Osteoblast (primary cell): Measurements from ENCODE around the gene MEOX2. TPM values are rescaled to one million over a fixed set of nuclear protein-coding genes. Genes with fewer than 3 reads are reported as not detected.

ENCODE experiments used
- DNase-seq: peaks from one replicate; pipeline ENCODE4 v3.0.0; 2011; ENCODE audit warnings: low spot score, mixed read lengths; ENCODE audit not compliant: insufficient read length; ENCODE audit errors: missing footprints
- H2AFZ ChIP-seq: 2 replicates; pipeline ENCODE4 v1.6.0; 2011; ENCODE audit warnings: mild to moderate bottlenecking, low read length
- H3K27ac ChIP-seq: 2 replicates; pipeline ENCODE4 v1.5.1; 2011; ENCODE audit warnings: mild to moderate bottlenecking, low read depth, low read length, moderate library complexity
- H3K27me3 ChIP-seq: 2 replicates; pipeline ENCODE4 v1.6.0; 2012; ENCODE audit warnings: mild to moderate bottlenecking, control low read depth, inconsistent platforms, low read length, moderate library complexity; ENCODE audit not compliant: insufficient read depth
- H3K36me3 ChIP-seq: 2 replicates; pipeline ENCODE4 v1.5.1; 2011; ENCODE audit warnings: mild to moderate bottlenecking, low read length, control low read depth, moderate library complexity; ENCODE audit not compliant: insufficient read depth
- H3K4me1 ChIP-seq: 2 replicates; pipeline ENCODE4 v1.5.1; 2011; ENCODE audit warnings: mild to moderate bottlenecking, low read length, control low read depth, moderate library complexity; ENCODE audit not compliant: insufficient read depth
- H3K4me2 ChIP-seq: 2 replicates; pipeline ENCODE4 v1.6.0; 2011; ENCODE audit warnings: mild to moderate bottlenecking, low read length; ENCODE audit not compliant: insufficient read depth
- H3K4me3 ChIP-seq: fragments of 200-600 bp; sonication (generic); 3 replicates; pipeline ENCODE4 v1.5.1; 2012; ENCODE audit warnings: mild to moderate bottlenecking, low read length, inconsistent platforms; ENCODE audit not compliant: insufficient read depth
- H3K79me2 ChIP-seq: 2 replicates; pipeline ENCODE4 v1.6.0; 2012; ENCODE audit warnings: mild to moderate bottlenecking, low read length, control low read depth, inconsistent platforms; ENCODE audit not compliant: insufficient read depth
- H3K9me3 ChIP-seq: 2 replicates; pipeline ENCODE4 v1.5.1; 2011; ENCODE audit warnings: low read depth, low read length, control low read depth
- H4K20me1 ChIP-seq: 2 replicates; pipeline ENCODE4 v1.6.0; 2012; ENCODE audit warnings: mild to moderate bottlenecking, low read length, control low read depth; ENCODE audit not compliant: insufficient read depth
- total RNA-seq: library from RNA; depleted of rRNA; stranded (reverse); fragments of >200 nt; gene quantifications from 2 replicates; pipeline ENCODE4 v1.2.3, GENCODE V29; 2012
- TF ChIP-seq, protein P1 (sequence below): IDR thresholded peaks from 2 replicates; pipeline ENCODE4 v1.5.1; 2011; ENCODE audit warnings: mild to moderate bottlenecking, low read depth, low read length, moderate library complexity; ENCODE audit errors: extremely low read depth

MEOX2 gene
- total RNA-seq, 1 donor = 4.7 TPM

DNA sequence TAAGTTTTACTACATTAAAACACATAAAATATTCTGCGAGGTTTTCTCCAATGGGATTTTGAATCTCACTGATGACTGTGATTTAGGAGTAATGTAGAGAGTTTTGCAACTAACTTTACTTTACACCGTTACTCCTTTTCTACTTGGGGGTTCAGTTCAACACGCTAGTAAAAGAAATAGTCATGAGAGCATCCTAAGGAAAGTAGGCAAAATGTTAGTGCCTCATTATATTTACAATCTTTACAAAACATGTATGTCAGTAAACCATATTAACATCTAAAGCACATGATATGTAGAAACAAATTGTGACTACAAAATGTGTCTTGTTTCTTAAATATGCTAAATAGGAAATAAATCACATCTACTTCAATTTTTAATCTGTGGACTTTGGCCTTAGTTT is 6.0 kb downstream of the MEOX2 start:
- DNase-seq = no peak
- H3K27ac ChIP-seq = no peak overlapping the region
- H3K36me3 ChIP-seq = no peaks in the 10 kb centered on the region
- no peak overlapping the region for H2AFZ ChIP-seq
- peaks cover 3% of the 10 kb centered on the region for H3K4me1 ChIP-seq
- TF ChIP-seq, protein P1, sequence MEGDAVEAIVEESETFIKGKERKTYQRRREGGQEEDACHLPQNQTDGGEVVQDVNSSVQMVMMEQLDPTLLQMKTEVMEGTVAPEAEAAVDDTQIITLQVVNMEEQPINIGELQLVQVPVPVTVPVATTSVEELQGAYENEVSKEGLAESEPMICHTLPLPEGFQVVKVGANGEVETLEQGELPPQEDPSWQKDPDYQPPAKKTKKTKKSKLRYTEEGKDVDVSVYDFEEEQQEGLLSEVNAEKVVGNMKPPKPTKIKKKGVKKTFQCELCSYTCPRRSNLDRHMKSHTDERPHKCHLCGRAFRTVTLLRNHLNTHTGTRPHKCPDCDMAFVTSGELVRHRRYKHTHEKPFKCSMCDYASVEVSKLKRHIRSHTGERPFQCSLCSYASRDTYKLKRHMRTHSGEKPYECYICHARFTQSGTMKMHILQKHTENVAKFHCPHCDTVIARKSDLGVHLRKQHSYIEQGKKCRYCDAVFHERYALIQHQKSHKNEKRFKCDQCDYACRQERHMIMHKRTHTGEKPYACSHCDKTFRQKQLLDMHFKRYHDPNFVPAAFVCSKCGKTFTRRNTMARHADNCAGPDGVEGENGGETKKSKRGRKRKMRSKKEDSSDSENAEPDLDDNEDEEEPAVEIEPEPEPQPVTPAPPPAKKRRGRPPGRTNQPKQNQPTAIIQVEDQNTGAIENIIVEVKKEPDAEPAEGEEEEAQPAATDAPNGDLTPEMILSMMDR = no peak
- no peaks in the 10 kb centered on the region for H4K20me1 ChIP-seq
- no peak overlapping the region for H3K4me3 ChIP-seq
- H3K9me3 ChIP-seq = no peaks in the 10 kb centered on the region
- peaks cover 18% of the 10 kb centered on the region for H3K79me2 ChIP-seq
- peak overlapping the region; percentile 24 for H3K4me2 ChIP-seq
- H3K27me3 ChIP-seq = no peaks in the 10 kb centered on the region

DNA sequence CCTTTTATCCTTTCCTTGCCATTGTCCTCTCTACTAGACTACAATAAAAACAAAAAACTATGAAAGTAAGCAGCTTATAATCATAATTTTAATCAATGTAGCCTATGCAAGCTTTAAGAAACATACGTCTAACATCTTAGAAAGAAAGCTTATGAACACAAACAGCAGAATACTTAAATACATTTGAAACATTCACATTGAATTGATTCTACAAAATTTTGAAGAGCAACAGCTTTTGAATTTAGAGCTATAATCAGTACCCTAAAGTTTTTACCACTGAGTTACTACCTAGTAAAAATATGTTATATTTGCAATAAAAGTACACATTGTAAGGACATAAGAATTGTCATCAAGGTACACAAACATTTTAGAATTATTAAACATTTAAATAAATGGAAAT is 7.2 kb downstream of the MEOX2 start:
- TF ChIP-seq, protein P1 = no peak
- Histone ChIP-seq H3K4me1 (peaks cover 3% of the 10 kb centered on the region), H4K20me1 (no peaks in the 10 kb centered on the region), H3K4me3 (no peak overlapping the region), H3K36me3 (no peaks in the 10 kb centered on the region), H2AFZ (peak overlapping the region; percentile 37), H3K4me2 (peak overlapping the region; percentile 23), H3K27me3 (no peaks in the 10 kb centered on the region), H3K9me3 (no peaks in the 10 kb centered on the region), H3K27ac (no peak overlapping the region), H3K79me2 (peaks cover 18% of the 10 kb centered on the region)
- no peak for DNase-seq

DNA sequence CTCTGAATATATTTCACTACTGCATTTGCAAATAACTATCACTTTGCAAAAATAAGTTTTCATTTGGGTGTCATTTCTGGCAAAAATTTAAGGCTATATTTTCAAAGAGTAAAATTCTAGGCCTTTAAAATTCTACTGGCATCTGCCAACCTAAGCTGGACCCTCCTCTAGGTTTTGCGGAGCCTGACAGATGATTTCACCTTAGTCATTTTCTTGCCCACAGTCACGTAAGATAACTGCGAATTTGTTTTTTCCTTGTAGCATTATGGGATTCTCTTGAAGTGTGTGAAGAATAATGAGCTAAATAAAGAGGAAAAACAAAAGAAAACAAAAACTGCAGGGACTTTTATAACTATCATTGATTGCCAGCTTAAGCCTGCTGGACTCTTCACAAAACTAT is 7.8 kb downstream of the MEOX2 start:
- H3K9me3 ChIP-seq = no peaks in the 10 kb centered on the region
- no peak overlapping the region for H3K27ac ChIP-seq
- no peaks in the 10 kb centered on the region for H3K36me3 ChIP-seq
- H3K4me1 ChIP-seq = peaks cover 3% of the 10 kb centered on the region
- H3K4me2 ChIP-seq = peak overlapping the region; percentile 23
- no peak for DNase-seq
- peaks cover 18% of the 10 kb centered on the region for H3K79me2 ChIP-seq
- no peak overlapping the region for H2AFZ ChIP-seq
- TF ChIP-seq, protein P1 = no peak
- H3K4me3 ChIP-seq = no peak overlapping the region
- H4K20me1 ChIP-seq = no peaks in the 10 kb centered on the region
- H3K27me3 ChIP-seq = no peaks in the 10 kb centered on the region

DNA sequence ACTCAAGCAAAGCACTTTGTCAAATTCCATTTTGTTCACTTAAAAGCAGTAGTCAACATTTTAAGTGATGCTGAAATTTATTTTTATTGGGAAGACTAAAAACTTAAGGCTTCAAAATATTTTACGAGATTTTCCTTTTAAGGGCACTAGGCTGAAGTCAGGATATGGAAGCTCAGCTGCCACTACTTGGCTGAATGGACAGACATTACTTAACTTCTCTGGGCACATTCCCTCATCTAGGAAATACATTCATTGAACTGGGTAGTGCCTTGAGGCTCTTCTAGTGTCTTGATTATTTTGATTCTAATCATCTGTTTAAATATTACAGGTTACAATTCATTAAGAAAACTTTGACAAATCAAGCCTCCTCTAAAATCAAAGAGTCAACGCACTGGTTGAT is 11.1 kb downstream of the MEOX2 start:
- Histone ChIP-seq H3K4me2 (no peak overlapping the region), H3K4me1 (no peaks in the 10 kb centered on the region), H3K27ac (no peak overlapping the region), H3K4me3 (no peak overlapping the region), H3K9me3 (no peaks in the 10 kb centered on the region), H3K27me3 (no peaks in the 10 kb centered on the region), H4K20me1 (no peaks in the 10 kb centered on the region), H3K36me3 (no peaks in the 10 kb centered on the region), H2AFZ (peak overlapping the region; percentile 16), H3K79me2 (peaks cover 8% of the 10 kb centered on the region)
- peak; percentile 23 for DNase-seq
- TF ChIP-seq, protein P1 = no peak
